IMR-90 (cell line): Measurements from ENCODE around the gene TEX48. TPM values are rescaled to one million over a fixed set of nuclear protein-coding genes. Genes with fewer than 3 reads are reported as not detected.

ENCODE experiments used
- ATAC-seq: fragments of 200-7000 bp; cut with Tn5 transposase; 2 replicates; pipeline ENCODE4 v1.9.1; 2020; ENCODE audit warnings: low read depth, mild to moderate bottlenecking, moderate library complexity
- BruUV-seq: library from RNA; stranded (reverse); fragments of 400-500 nt; replicated peaks from 2 replicates; lab custom pipeline; 2021; lab: Mats Ljungman, UMichigan
- CTCF ChIA-PET: fragments of 300-600 bp; formaldehyde crosslinking; extraction: SDS; loops from one replicate; lab custom pipeline; 2021; ENCODE audit warnings: antibody characterized with exemption; lab: Yijun Ruan, JAX
- POLR2A ChIA-PET: fragments of 300-600 bp; sonication (Branson Sonifier 250); formaldehyde crosslinking; loops from one replicate; lab custom pipeline; 2022; ENCODE audit warnings: antibody characterized with exemption; ENCODE audit not compliant: unreplicated experiment; lab: Charles Lee
- DNase-seq: peaks from one replicate; pipeline ENCODE4 v3.0.0; 2013
- H2AFZ ChIP-seq: replicated peaks from 2 replicates; pipeline ENCODE3; 2013; ENCODE audit warnings: low read length, mild to moderate bottlenecking; ENCODE audit not compliant: poor library complexity
- H2AK5ac ChIP-seq: 2 replicates; pipeline ENCODE4 v1.6.1; 2013; ENCODE audit warnings: low read depth, low read length, inconsistent platforms
- H2AK9ac ChIP-seq: replicated peaks from 2 replicates; pipeline ENCODE3; 2013; ENCODE audit warnings: mild to moderate bottlenecking, low read depth, low read length, moderate library complexity; ENCODE audit not compliant: poor library complexity
- H2BK120ac ChIP-seq: 2 replicates; pipeline ENCODE4 v1.6.1; 2013; ENCODE audit warnings: low read depth, low read length, inconsistent platforms
- H2BK15ac ChIP-seq: 3 replicates; pipeline ENCODE4 v1.6.1; 2013; ENCODE audit warnings: low read depth, low read length, inconsistent platforms
- H2BK20ac ChIP-seq: 2 replicates; pipeline ENCODE4 v1.6.1; 2013; ENCODE audit warnings: low read depth, mild to moderate bottlenecking, inconsistent platforms, low read length, moderate library complexity
- H2BK5ac ChIP-seq: 2 replicates; pipeline ENCODE4 v1.6.1; 2013; ENCODE audit warnings: mild to moderate bottlenecking, low read depth, low read length, inconsistent platforms; ENCODE audit not compliant: poor library complexity, severe bottlenecking
- H3K14ac ChIP-seq: replicated peaks from 2 replicates; pipeline ENCODE4 v1.6.1; 2013; ENCODE audit warnings: low read depth, low read length, inconsistent platforms
- H3K18ac ChIP-seq: 2 replicates; pipeline ENCODE4 v1.6.1; 2013; ENCODE audit warnings: low read depth, low read length, control low read depth
- H3K23ac ChIP-seq: 2 replicates; pipeline ENCODE4 v1.6.1; 2013; ENCODE audit warnings: low read depth, low read length, inconsistent platforms
- H3K27ac ChIP-seq: 2 replicates; pipeline ENCODE4 v1.5.1; 2013; ENCODE audit warnings: mild to moderate bottlenecking, control low read depth, low read length; ENCODE audit not compliant: insufficient read depth
- H3K27me3 ChIP-seq: 2 replicates; pipeline ENCODE4 v1.6.1; 2013; ENCODE audit warnings: low read length; ENCODE audit not compliant: control insufficient read depth, insufficient read depth
- H3K36me3 ChIP-seq: 2 replicates; pipeline ENCODE4 v1.6.1; 2013; ENCODE audit warnings: low read length, mixed read lengths; ENCODE audit not compliant: control insufficient read depth, insufficient read depth
- H3K4ac ChIP-seq: 2 replicates; pipeline ENCODE4 v1.6.1; 2013; ENCODE audit warnings: low read depth, low read length, inconsistent platforms
- H3K4me1 ChIP-seq: 2 replicates; pipeline ENCODE4 v1.6.1; 2013; ENCODE audit warnings: low read length, mixed read lengths; ENCODE audit not compliant: control insufficient read depth, insufficient read depth
- H3K4me2 ChIP-seq: 2 replicates; pipeline ENCODE4 v1.6.1; 2013; ENCODE audit warnings: low read depth, mild to moderate bottlenecking, control low read depth, low read length, moderate library complexity
- H3K4me3 ChIP-seq: 2 replicates; pipeline ENCODE4 v1.5.1; 2013; ENCODE audit warnings: low read depth, mild to moderate bottlenecking, control low read depth, low read length, moderate library complexity; ENCODE audit not compliant: insufficient read depth
- H3K56ac ChIP-seq: 2 replicates; pipeline ENCODE4 v1.6.1; 2013; ENCODE audit warnings: low read length, inconsistent platforms; ENCODE audit not compliant: insufficient read depth; ENCODE audit errors: extremely low read depth
- H3K79me1 ChIP-seq, 2 experiments: 2 replicates each; pipeline ENCODE4 v1.6.1; 2013; ENCODE audit warnings: low read length in 2 of 2, inconsistent platforms in 1 of 2, low read depth in 1 of 2
- H3K9ac ChIP-seq: 2 replicates; pipeline ENCODE4 v1.6.1; 2013; ENCODE audit warnings: low read depth, low read length, control low read depth
- H3K9me1 ChIP-seq: 2 replicates; pipeline ENCODE4 v1.6.1; 2013; ENCODE audit warnings: low read length, inconsistent platforms; ENCODE audit not compliant: insufficient read depth
- H3K9me3 ChIP-seq: 2 replicates; pipeline ENCODE4 v1.6.1; 2013; ENCODE audit warnings: low read length; ENCODE audit not compliant: control insufficient read depth, insufficient read depth
- H4K20me1 ChIP-seq: 2 replicates; pipeline ENCODE4 v1.6.1; 2013; ENCODE audit warnings: low read length, inconsistent platforms; ENCODE audit not compliant: insufficient read depth
- H4K5ac ChIP-seq: 2 replicates; pipeline ENCODE4 v1.6.1; 2013; ENCODE audit warnings: mild to moderate bottlenecking, low read depth, low read length, control low read depth
- H4K8ac ChIP-seq, 2 experiments: 2 replicates each; pipeline ENCODE4 v1.6.1; 2013; ENCODE audit warnings: low read depth in 2 of 2, low read length in 2 of 2, control low read depth in 1 of 2, inconsistent platforms in 1 of 2
- H4K91ac ChIP-seq: 2 replicates; pipeline ENCODE4 v1.6.1; 2013; ENCODE audit warnings: low read depth, low read length, inconsistent platforms; ENCODE audit not compliant: insufficient read depth
- CEBPB ChIP-seq: IDR thresholded peaks from 2 replicates; pipeline ENCODE4 v1.6.1; 2012; ENCODE audit warnings: low read depth, low read length, improper control_type of control experiment
- CTCF ChIP-seq: conservative IDR thresholded peaks from 2 replicates; pipeline ENCODE4 v1.5.1; 2012; ENCODE audit warnings: mild to moderate bottlenecking, low read depth, low read length, improper control_type of control experiment
- MAFK ChIP-seq: IDR thresholded peaks from 2 replicates; pipeline ENCODE4 v1.6.1; 2012; ENCODE audit warnings: low read depth, low read length, improper control_type of control experiment
- dilution Hi-C: fragments of 300-500 bp; cut with HindIII; formaldehyde crosslinking; loops from one replicate; pipeline ENCODE4 v1.14.3; 2018; ENCODE audit warnings: low sequenced_read_pairs; ENCODE audit not compliant: unreplicated experiment
- in situ Hi-C: fragments of 300-500 bp; cut with MboI; formaldehyde crosslinking; loops from 3 replicates; pipeline ENCODE4 v1.14.3; 2019; ENCODE audit warnings: low sequenced_read_pairs, inconsistent platforms, mixed read lengths
- intact Hi-C: fragments of 100-400 bp; cut with micrococcal nuclease; formaldehyde crosslinking; loops from 2 replicates; pipeline ENCODE4 v1.10.0; 2022
- polyA plus RNA-seq, 3 experiments: library from polyadenylated mRNA; depleted of rRNA; stranded (reverse); fragments of >200 nt; gene quantifications; 2 replicates each; pipeline ENCODE4 v1.2.3, GENCODE V29; 2012; ENCODE audit warnings: low replicate concordance in 1 of 3
- total RNA-seq: library from RNA; depleted of rRNA; stranded (reverse); fragments of >200 nt; gene quantifications from 2 replicates; pipeline ENCODE4 v1.2.3, GENCODE V29; 2012

TEX48 gene
- total and polyA plus RNA-seq, 2 of the 4 experiments (the other 2 are of a cell fraction), result not detected

- H3K36me3 ChIP-seq, result no peaks in the 10 kb centered on the region
- BruUV-seq, result no TSS peak
- ChIA-PET CTCF (interaction anchor here (1.2 to 2.6 kb wide), 2 partner anchors 10 to 215 kb away, joined by 4 to 18 read pairs; partner anchors contain the start of gene TEX48), POLR2A (no interaction called here)
- H3K9me3 ChIP-seq, result no peaks in the 10 kb centered on the region
- no peak overlapping the region for H3K4me2 ChIP-seq
- peaks cover 13% of the 10 kb centered on the region for H3K4me1 ChIP-seq
- H2AFZ ChIP-seq, result no peak overlapping the region
- intact Hi-C loops, result no loop called here
- no peak overlapping the region for H3K18ac ChIP-seq
- no peak for ATAC-seq
- H4K91ac ChIP-seq, result no peak overlapping the region
- H4K20me1 ChIP-seq, result no peaks in the 10 kb centered on the region
- 0 out of 2 replicates have a peak overlapping the region, but pooled peaks have one; percentile 2 for H3K14ac ChIP-seq
- H3K27me3 ChIP-seq, result no peaks in the 10 kb centered on the region
- no peak overlapping the region for H3K9ac ChIP-seq
- peaks cover 18% of the 10 kb centered on the region for H3K9me1 ChIP-seq
- H2BK5ac ChIP-seq, result no peak overlapping the region
- H2AK5ac ChIP-seq, result peak overlapping the region; percentile 89
- no peak overlapping the region for H3K27ac ChIP-seq
- H3K4me3 ChIP-seq, result no peak overlapping the region
- H3K23ac ChIP-seq, result no peak overlapping the region
- TF ChIP-seq MAFK, result no peak
- TF ChIP-seq CEBPB, result no peak
- no peak for TF ChIP-seq CTCF
- H2BK20ac ChIP-seq, result peak overlapping the region; percentile 98
- in situ Hi-C loops, result no loop called here
- no peak for DNase-seq
- H4K8ac ChIP-seq, result peak overlapping the region; percentile 65 to 91; a peak in 2 of 4 replicates
- peak overlapping the region; percentile 97 for H3K4ac ChIP-seq
- H2BK15ac ChIP-seq, result peak overlapping the region; percentile 91
- no peak overlapping the region for H4K5ac ChIP-seq
- H3K56ac ChIP-seq, result no peak overlapping the region
- H3K79me1 ChIP-seq, result no peaks in the 10 kb centered on the region
- H2AK9ac ChIP-seq, result no peak overlapping the region
- H2BK120ac ChIP-seq, result peak overlapping the region; percentile 99
- dilution Hi-C loops, result no loop called here
These were observed 9.9 kb upstream of the TEX48 start for GRCh38 chr9:114691956-114692295.
